HG03039 (cell line): ENCODE results near the gene BCL2.

Experiments
- ATAC-seq: cut with Tn5 transposase; IDR thresholded peaks from one replicate; pipeline ENCODE4 v1.9.1; 2021; ENCODE audit warnings: mild to moderate bottlenecking, moderate library complexity; ENCODE audit not compliant: unreplicated experiment

Gene BCL2

DNA sequence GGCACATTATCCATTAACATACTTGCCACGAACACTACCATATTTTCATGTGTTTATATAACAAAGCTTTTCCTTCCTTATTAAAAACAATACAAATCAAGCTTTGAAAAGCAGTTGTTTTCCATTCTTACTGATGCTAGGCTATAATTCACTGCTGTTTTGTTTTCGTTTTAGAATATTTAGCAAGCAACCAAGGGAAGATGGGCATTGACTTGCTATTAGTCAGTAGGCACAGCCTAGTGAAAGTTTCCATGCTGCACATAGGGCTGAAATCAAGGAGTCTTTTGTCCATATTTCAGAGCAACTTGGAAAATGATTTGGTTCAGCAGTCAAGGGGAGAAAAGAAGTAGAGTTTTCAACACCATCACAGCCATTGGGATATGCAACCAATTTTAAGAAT, 31.3 kb downstream of the BCL2 start:
- no peak for ATAC-seq

DNA sequence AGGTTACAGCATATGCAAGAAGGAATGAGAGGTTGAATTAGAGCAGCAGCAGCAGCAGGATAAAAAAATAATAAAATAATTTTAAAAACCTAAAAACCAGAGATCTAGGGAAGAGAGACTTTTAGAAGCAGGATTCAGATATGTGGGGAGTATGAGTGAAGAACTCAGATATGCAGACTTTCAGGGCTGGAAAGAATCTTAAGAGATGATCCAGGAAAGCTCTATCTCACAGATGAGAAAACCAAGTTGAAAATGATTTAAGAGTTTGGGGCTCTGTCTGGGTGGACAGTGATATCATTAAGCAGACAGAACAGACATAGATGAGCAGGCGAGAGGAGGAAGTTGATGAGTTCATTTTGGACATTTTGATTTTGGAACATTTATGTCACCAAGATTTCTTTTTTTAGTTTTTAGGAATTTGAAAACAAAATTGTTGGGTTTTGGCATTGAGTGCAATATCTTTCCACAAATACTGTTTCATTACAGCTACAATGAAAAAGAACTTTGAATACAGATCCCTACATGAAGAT, 31.8 kb downstream of the BCL2 start:
- ATAC-seq: no peak

DNA sequence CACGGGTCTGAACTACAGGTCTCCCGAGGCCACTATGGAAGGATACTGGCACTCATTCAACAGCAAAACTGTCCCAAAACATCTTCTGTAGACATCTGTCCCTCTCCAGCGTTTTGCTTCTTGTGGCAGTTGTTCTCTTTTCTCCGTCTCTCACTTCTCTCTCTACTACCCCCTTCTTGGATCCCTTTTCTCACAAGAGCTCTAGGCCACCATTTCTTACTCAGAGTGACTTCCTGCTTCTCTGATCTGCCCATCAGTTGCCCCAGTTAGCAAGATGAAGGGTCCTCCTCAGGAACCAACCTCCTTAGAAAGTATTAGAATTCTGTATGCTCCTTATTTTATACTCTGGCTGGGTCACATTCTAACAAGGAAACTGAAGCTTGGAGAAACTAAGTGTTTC, 32.6 kb downstream of the BCL2 start:
- ATAC-seq: no peak

DNA sequence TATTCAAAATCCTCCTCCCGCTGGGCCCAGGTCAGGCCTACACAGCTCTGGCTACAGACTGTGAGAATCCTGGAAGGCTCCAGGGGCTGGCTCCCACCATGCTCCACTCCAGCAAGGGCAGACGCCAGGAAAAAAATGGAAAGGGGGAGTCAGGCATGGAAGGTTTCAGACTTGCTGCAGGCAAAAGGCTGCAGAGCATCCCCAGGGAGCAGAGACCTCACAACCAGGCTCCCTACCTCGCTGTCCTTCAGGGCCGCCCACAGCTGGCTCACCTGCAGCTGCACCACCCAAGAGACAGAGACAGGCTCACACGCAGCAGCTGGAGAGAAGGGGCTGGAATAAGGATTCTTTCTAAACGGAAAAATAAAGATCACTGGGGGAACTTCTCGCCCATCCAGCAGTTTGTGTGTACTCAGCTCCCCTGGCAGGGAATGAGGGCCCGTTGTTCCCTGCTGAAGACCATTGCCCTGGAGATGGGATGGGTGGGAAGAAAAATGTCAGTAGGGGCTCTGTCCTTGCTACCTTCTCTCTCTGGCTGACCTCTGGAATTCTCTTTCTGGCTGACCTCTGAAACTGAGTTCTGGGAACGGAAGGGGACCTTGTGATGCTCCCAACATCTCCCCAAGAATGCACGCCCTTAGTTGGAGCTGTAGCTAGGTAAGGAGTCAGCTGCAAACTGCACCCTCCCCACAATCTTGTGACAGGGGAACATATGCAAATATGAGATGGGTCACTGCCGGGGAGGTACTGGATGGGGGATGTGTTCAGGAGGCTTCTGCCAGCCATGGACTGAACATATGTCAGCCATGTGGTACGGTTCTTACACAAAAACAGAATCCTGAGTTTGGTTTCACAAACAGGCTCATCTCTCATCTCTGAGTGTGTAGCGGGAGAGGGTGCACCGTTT, 34.5 kb downstream of the BCL2 start:
- ATAC-seq: peak; percentile 96

DNA sequence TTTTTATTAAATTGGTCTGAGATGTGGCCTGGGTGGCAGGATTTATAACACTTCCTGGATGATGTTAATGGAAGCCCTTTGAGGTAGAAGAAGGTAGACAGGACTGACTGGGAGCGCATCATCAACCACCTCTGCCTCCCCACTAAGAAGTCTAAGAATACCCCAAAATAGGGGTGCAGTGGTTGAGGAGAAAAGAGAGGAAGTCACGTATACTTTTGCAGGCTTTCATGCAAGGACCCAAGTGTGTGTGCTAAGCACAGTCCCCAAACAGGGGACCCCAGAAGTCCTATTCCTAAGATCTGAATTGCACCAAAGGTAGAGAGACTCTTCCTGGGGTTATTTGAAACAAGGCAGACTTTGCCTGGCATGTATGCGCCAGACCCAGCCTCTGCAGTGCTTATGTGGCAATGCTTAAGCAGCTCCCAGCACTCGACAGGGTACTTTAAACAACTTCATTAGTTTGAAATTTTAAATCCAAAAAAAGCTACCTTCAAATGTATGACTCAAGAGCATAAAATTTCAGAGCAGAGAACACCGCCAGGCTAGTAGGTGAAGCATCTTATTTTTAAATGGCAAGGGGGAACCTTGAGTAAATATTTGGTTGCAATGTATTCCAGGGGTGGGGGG, 35.3 kb downstream of the BCL2 start:
- ATAC-seq: no peak

DNA sequence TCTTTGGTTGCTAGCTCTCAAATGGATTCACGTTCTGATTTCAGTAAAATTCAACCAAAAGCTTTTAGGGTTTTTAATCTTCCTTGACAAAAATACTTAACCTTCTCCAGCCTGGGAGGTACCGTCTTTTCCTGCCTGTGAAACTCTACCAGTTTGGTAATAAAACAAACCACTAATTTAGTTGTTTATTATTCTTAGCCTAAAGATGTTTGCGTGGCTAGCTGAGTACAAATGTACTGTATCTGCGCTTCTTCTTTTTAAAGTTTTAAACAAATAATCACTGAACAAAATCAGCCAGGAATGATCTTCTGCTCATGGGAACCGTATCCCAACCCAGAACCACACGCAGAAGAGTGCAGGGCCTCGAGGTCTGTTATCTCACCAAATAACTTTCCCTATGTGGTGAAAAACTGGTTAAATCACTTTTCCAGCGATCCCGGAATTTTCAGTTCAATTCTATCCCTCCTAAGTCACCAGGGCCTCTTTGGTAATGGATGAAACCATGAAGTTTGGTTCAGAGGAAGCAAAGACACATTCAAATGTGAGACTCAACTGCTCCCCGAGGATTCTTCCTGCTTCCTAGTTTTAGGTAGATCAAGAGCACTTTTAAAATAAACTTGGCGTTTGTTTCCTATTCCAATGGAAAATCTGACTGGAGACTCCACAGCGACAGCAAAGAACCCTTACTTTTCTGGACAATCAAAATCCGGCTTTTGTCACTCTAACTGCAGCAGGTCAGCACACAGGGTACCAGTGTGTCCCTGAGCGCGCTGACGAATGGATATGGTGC, 36.1 kb downstream of the BCL2 start:
- ATAC-seq: no peak

DNA sequence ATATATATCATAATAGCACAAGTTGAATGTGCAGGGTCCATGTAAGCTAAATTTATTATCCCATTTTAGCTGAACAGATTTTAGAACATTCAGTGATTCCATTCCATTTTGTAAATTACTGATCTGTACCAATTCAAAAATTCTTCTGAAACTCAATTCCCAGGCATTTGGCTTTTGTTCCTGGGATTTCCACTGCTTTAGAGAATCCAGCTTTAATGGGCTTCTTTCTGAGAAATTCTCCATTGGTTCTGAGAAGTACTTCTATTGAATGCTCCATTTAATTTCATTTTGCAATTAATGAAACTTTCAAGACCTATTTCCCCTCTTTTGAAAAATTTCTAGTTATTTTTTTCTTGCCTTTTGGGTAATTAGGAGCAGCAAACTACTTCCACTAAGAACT, 36.8 kb downstream of the BCL2 start:
- ATAC-seq: no peak

DNA sequence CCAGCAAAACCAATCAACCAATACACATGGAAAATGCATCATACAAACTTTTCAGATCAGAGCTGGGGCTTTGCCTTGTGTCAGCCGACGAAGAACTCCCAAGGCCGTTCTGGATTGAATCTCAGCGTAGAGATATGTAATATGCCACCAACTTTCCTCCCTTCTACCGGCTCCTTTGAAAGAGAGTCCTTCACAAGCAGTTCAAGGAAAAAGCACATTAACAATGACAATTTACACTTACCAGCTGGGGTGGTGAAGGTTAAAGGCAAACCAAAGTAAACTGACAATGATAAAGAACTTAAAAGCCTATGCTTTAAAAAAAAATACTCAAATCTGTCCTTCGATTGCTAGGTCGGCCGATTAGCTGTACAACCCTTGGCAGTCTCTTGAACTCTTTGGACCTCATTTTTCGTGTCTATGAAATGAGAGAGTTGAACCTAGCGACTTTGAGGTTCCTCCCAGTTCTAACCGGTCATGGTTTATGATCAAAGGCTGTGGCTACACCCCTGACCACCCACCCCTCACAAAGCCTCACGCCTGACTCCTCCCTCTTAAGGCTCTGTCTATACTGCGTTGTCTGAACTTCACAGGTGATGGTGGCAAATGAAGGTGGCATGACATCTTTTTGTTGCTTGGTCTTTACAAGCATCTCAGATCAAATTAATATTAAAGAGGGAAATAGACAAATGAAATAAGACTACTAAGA, 46.2 kb downstream of the BCL2 start:
- no peak for ATAC-seq

DNA sequence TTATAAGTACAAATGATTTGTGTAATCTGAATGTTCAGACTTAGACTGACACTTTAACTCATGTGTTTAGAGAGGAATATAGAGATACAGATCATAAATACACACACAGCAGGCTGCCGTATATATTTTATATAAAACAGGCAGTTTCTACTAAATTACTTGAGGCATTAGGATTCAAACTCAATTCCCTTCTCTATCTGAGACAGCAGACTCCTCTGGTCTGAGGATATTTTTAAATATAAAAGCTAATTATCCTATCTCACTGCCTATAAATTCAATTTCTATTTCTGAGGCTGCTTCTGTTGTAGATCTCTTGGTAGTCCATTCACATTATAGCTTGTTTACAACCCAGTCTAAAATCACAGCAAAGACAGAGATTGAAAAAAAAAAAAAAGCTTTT, 46.9 kb downstream of the BCL2 start:
- no peak for ATAC-seq

DNA sequence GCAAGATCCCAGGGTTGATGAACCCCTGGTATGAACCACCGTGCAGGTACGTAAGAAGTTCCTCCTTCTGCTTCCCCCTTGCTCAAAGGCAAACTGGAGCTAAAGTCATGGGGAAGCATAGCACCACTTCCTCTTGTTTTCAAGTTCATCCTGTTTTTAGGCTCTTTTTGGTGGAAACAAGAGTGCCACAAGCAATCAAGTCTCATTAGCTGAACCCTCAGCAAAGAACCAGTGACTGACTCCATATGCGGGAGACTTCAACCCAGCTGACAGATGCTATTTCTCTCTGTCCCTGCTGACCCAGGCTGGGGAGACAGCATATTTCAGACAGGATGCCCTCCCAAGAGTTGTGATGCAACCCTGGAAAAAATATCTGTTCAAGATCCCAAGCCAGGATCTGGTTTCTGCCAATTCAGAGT, 47.7 kb downstream of the BCL2 start:
- ATAC-seq: no peak

DNA sequence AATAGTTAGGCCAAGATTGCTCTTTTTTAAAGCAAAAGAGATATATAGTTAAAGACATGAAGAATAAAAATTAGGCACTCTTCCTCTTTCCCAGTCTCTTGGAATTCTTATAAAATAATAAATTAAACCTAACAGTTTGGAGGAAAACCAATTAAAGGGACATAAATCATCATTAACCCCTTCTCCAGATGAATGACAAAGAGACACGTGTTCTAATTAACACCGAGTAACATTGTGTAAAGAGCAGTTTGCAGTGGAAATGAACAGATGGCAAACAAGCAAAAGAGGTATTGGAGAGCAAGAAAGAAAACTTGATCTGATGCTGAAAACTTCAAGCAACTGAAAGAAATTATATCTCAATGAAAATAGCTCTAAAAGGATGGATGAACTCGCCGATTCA, 48.4 kb downstream of the BCL2 start:
- ATAC-seq: no peak

DNA sequence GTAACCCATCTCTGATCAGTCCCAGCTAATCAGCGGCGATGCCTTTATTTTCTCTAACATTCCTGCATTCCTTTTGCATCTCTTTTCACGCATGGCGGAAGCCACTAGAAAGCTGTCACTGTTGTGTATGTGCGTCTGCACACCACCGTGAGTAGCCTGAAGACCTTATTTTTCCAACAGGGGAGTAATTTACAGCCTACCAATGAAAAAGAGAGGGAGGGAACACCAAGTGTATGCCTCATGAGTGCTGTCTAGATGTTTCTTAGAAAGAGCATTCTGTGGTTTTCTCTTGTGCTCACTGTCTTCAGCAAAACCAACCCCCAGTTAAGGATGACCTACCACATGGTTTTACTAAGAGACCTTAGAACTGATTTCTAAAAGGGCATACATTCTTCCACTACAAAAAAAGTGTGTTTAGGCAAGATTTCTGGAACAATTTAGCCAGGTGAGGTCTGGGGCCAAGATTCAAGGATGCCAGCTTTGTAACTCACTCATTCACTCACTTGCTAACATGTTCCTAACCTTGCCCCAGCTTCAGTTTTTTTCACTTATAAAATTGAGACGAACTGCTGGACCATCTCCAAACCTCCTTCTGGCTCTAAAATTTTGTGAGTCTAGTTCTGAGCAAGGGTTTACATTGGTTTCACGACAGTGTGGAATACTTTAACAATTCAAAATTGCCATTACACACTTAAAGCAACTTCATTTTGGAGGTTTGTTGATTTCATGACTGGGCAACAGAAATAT, 51.4 kb downstream of the BCL2 start:
- no peak for ATAC-seq

DNA sequence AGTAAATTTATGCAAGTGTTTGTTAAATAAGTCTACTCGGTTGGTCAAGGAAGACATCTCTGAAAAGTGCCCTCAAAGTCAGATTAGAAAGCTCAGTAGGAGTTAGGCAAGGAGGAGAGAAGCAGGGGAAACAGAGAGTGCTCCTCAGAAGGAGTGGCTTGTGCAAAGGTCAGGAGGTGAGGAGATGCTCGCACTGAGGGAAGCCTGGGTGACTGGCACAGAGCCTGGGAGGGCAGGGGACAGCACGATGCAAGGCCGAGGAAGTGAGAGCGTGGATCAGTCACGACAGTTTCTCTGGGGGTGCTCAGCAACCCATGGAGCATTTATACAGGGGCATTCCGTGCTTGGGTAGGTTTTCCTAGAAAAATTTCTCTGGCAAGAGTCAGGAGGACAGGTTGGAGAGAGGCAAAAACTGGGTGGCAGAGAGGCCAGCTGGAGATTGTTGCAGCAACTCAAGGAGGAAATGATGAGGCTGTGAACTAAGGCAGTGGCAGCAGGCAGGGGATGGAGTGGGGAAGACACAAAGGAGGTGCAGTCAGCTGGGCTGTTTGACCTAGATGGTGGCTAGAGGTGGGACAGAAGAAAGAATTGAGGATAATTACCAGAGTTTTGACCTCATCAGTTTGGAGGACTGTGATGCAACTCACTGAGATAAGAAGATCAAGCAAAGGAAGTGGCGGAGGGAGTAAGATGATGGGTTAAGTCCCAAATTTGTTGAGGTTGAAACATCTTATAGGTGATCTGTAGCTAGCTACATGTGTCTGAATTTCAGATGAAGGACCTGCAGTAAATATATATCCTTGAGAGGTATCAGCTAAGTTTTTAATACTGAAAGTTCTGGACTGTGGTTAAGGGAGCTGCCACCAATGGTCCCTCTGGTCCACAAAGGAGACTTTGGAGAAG, 52.4 kb downstream of the BCL2 start:
- no peak for ATAC-seq

DNA sequence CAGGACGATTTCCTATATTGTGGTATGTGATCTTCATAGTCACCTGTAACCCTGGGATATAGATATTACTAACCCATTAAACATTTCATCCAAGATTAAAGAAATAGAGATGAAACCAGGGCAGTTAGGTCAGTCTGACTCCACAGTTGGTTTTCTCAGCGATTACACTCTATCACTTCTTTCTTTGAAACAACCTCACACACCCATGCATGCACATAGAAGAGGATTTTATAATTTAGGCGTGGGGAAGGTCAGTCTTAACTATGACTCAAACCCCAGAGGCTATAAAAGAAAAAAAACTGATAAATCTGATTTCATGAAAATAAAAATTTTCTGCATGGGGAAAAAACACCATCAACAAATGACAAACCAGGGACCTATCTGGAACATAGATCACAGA, 54.2 kb downstream of the BCL2 start:
- ATAC-seq: no peak

DNA sequence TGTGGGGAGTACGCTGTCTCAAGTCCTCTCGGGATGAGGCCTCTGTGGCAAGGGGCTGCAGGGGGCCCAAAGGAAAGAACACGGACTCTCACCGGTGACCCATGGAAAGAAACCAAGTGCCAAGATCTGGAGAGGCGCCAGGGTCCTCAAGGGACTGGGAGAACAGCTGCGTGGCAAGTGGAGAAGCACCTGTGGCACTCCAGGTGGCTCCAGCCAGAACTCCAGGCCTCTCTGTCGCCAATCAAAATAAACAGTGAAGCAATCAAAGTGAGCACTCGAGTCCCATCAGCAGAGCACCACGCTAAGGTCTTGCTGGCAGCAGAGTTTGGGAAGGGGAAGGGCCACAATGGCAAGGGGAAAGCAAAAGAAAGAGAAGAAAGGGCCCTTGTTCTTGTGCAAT, 54.7 kb downstream of the BCL2 start:
- ATAC-seq: no peak

DNA sequence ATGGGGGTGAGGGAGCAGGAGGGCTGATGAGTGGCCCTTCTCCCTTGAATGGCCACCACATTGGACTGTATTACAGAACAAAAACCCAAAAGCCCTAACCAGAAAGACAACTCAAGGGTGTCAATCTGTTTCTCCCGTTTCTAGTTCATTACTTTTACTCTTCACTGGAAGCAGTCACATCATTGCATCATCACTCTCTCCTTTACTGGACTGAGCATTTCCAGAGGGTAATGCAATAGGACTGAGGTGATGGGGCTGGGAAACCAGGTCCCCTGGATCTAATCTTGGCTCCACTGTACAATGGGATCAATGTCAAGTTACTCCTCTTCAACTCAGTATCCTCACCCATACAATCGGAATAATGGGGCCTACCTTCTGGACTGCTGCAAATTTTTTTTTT, 56.1 kb downstream of the BCL2 start:
- ATAC-seq: no peak

DNA sequence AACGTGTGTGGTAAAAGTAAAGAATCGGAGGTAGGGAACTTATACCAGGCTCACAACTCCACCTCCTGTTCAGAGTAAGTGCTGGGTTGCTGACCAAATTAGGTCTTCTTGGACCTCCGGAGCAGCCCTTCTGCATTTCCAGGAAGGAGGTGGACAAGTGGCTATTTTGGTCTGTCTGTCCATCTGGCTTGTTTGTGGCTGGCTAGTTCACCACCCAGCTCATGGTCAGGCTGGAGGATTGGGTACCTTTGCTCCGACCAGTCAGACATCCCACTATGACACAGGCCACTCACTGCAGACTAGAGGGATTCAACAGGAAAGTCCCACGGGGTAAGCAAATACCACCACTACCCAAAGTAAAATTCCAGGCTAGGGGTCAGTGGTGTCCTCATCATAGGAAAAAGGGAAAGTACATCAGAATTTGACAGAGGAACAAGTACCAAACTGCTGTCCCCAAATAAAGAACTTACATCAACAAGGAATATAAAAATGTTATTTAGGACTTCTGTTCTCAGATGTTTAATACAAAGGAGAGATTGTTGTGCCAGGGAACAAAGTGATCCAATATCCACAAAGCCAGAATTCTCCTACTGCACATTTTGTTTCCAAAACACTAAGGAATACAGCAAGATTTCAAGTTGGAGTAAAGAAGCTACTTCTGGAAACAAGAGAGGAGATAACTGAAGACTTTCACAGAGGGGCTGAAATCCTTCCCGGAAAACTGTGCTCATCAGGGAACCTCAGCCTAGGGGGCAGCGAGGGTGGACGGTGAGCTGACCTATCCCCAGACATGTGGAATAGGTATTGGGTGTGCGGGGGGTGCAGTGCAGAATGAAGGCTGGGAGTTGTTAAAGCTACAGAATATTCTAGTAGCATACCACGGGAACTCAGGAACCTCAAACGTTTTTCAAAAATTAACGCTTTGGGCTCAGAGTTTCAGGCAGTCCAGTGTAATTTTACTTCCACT, 56.9 kb downstream of the BCL2 start:
- ATAC-seq: no peak

DNA sequence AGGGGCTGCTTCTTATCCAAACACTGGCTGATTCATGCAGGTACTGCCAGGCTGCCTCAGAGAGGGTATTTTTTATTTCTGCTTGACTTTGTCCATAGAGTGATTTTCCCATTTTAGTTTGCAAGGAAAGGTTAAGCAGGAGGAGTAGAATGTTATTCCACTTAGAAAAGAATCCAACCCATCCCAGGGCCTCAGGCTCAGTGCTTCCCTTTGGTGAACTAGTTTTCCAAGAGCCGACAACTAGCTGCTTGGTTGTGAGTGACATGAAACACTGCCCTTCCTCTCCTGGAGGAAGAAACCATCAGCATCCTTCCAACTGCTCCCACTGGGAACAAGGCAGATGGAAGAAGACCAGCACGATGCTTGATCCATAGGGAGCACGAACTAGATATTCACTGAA, 58.5 kb downstream of the BCL2 start:
- no peak for ATAC-seq
